IPS DF 4.7 (cell line): Measurements from ENCODE around the gene SLC9A5.

ENCODE experiments used
- DNase-seq: peaks from one replicate; pipeline ENCODE4 v3.0.0-alpha.2; 2013; ENCODE audit warnings: low spot score; ENCODE audit errors: extremely low read depth

The SLC9A5 gene, protein sequence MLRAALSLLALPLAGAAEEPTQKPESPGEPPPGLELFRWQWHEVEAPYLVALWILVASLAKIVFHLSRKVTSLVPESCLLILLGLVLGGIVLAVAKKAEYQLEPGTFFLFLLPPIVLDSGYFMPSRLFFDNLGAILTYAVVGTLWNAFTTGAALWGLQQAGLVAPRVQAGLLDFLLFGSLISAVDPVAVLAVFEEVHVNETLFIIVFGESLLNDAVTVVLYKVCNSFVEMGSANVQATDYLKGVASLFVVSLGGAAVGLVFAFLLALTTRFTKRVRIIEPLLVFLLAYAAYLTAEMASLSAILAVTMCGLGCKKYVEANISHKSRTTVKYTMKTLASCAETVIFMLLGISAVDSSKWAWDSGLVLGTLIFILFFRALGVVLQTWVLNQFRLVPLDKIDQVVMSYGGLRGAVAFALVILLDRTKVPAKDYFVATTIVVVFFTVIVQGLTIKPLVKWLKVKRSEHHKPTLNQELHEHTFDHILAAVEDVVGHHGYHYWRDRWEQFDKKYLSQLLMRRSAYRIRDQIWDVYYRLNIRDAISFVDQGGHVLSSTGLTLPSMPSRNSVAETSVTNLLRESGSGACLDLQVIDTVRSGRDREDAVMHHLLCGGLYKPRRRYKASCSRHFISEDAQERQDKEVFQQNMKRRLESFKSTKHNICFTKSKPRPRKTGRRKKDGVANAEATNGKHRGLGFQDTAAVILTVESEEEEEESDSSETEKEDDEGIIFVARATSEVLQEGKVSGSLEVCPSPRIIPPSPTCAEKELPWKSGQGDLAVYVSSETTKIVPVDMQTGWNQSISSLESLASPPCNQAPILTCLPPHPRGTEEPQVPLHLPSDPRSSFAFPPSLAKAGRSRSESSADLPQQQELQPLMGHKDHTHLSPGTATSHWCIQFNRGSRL

DNA sequence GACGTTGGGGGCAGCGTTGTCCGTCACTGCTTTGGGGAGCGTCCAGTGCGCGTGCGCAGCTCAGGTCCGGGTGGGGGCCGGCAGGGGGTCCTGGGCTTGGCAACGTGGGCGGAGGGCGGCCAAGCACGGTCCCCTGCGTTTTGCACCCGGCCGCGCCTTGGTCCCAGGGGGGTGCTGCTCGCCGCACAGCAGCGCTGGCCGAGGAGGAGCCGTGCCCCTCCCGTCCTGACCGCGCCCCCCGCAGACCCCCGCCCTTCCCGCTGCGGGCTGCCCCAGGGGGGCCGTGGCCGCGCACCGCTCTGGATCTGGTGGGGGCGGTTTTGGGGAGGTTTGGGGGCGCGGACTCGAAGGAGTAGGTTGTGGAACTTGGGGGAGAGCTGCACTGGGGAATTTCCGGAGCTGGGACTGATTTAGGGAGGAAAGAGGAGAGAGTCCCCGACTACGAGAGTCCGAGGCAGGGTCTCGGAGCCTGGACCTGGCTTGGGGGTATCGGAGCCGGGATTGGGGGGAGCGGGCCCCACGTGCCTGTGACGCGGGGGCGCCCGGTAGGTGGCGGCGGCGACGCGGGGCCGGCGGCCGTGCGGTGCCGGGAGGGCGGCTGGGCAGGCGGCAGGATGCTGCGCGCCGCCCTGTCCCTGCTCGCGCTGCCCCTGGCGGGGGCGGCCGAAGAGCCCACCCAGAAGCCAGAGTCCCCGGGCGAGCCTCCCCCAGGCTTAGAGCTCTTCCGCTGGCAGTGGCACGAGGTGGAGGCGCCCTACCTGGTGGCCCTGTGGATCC is at the start of gene SLC9A5:
Gene SLC9A5 (plus strand): TSS at position 579 of the 777 bp plus-strand sequence. CDS start 36 bp downstream, at position 615.
- DNase-seq = no peak

DNA sequence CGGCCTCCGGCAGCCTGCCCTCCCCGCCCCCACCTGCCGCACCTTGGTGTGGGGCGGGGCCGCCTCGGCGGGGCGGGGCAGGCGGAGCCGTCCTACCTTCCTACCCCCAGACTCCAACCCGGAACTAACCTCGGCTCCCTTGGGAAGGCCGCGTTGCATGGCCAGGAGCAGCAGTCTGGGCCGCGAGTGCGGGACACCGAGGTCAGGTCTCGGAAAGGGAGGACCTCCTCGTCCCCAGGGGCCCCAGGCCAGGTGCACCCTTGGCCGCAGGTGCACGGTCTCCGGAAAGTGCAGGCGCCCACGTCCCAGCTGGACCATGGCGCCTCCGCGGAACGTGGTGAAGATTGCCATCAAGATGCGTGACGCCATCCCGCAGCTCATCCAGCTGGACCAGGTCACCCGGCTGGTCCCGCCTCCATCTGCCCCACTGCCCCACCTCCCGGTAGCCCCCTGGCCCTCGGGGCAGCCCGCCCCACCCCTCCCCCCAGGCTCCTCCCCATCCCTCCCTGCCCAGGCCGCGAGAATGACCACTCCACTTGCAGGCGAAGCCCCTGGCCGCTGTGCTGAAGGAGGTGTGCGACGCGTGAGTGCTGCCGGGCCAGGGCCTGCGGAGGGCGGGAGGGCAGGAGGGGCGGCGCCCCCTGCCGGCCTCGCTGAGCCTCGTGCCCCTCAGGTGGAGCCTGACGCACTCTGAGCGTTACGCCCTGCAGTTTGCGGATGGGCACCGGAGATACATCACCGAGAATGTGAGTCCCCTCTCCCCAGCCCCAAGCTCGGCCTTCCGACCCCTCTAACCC is 49.6 kb upstream of the SLC9A5 start, which contains the start of gene ELMO3:
Gene ELMO3 (plus strand): TSS at position 121 of the 797 bp plus-strand sequence. CDS start 196 bp downstream, at position 317.
- no peak for DNase-seq

- DNase-seq = no peak
These were observed 49.0 kb upstream of the SLC9A5 start for GRCh38 chr16:67199808-67200198.

DNA sequence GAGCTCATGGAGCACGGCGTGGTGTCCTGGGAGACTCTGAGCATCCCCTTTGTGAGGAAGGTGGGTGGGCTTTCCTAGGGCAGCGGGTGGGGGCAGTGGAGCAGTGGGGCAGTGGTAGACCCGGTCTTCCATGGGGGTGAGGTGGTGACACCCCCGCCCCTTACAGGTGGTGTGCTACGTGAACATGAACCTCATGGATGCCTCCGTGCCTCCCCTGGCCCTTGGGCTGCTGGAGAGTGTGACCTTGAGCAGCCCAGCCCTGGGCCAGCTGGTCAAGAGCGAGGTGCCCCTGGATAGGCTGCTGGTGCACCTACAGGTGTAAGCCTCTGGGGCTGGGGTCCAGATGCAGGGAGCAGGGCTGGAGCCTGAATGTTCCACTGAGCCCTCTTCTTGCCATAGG is 48.3 kb upstream of the SLC9A5 start:
- DNase-seq = no peak

DNA sequence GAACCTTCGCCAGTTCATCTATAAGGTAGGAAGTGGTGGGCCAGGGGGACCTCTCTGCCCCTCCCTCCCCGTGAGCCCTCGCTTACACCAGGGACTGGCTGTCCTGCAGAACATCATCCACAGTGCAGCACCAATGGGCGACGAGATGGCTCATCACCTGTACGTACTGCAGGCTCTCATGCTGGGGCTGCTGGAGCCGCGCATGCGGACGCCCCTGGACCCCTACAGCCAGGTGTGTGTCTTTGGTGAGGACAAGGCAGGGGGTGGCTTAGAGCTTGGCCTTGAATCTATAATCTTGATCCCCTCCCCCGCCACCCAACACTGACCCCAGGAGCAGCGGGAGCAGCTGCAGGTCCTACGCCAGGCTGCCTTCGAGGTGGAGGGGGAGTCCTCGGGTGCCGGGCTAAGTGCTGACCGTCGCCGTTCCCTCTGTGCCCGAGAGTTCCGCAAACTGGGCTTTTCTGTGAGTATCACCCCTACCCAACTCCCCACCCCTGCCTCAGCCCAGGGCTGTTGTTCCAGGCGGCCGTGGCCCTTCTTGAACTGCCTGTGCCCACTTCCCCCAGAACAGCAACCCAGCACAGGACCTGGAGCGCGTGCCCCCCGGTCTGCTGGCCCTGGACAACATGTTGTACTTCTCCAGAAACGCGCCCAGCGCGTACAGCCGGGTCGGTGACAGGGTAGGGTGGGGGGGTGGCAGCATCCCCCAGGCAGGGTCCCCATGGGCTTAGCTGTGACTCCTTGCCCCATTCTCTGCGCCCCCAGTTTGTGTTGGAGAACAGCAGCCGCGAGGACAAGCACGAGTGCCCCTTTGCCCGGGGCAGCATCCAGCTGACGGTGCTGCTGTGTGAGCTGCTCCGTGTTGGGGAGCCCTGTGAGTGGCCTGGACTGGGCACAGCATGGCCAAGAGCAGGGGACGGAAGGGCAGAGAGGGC is 47.1 kb upstream of the SLC9A5 start:
- no peak for DNase-seq

GRCh38 chr16:67202426-67202825 is 46.4 kb upstream of the SLC9A5 start:
- DNase-seq = no peak

DNA sequence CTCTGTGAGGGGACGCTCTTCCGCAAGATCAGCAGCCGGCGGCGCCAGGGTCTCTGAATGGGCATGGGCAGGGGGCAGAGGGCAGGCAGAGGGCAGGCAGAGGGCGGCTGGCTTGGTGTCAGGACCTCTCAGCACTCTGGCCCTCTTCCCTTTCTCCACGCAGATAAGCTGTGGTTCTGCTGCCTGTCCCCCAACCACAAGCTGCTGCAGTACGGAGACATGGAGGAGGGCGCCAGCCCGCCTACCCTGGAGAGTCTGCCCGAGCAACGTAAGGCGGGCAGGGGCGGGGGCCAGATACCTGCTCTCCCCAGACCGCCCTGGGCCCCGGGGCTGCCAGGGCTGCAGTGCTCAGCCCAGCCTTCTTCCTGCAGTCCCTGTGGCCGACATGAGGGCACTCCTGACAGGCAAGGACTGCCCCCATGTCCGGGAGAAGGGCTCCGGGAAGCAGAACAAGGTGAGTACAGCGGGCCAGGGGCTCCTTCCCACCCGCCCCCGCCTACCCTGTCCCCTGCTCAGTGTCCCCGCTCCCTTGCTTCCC is 45.8 kb upstream of the SLC9A5 start:
- no peak for DNase-seq

- DNase-seq = no peak
These were observed 44.7 kb upstream of the SLC9A5 start for GRCh38 chr16:67204076-67204475.

- DNase-seq = no peak
These were observed 42.5 kb upstream of the SLC9A5 start for GRCh38 chr16:67206129-67206837.

DNA sequence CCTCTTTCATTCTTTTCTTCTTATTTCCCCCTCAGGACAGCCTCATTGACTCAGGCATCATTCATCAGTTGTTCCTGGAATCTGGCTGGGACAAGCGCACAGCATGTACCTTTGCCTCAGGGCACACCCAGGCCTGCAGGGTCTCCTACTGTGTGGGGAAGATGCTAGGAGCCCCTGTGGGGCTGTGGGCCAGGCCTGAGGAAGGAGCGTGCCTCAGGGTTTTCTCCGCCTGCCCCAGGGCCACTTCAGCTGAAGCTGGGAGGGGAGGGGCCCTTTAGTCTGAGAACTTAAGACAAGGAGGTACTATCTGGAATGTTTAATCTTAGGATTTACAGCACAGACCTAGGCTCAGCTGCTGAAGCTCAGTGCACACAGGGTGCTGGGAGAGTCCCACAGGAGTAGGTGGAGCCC is 41.9 kb upstream of the SLC9A5 start:
- no peak for DNase-seq

DNA sequence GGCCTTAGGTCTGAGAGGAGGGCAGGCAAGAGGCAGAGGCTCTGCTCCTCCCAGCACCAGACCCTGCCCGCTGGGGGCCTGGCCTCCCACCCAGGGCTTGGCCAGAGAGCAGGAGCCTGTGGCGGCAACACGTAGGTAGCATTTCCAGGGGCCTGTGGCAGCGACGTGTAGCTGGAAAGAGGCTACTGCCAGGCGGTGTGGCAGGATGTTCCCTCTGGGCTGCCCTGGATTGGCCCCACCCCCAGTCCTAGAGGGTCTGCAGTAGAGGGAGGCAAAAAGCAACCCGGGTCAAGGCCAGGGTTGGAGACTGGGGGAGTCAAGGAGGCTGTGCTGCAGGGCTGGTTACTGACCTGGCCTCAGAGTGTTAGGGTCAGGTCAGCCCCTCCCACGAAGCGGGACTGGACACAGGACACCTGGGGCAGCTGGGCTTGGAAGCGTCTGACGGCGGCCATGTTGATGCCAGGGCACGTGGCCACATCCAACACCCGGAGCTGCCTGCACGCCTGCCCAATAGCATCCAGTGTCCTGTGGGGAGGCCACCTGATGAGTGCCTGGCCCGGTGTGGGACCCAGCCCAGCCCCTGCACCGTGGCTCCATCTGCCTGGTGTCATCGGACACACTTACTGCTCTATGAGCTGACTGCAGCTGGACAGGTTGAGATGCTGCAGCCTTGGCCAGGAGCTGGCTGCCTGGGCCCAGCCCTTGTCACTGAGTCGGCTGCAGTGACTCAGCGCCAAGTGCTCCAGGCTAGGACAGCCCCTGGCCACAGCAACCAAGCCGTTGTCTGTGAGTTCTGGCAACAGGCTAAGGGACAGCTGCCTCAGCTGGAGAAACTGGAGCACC is 41.3 kb upstream of the SLC9A5 start:
- no peak for DNase-seq

GRCh38 chr16:67208154-67208896 is 40.5 kb upstream of the SLC9A5 start:
- no peak for DNase-seq

- DNase-seq = no peak
These were observed 39.2 kb upstream of the SLC9A5 start for GRCh38 chr16:67209565-67209964.

DNA sequence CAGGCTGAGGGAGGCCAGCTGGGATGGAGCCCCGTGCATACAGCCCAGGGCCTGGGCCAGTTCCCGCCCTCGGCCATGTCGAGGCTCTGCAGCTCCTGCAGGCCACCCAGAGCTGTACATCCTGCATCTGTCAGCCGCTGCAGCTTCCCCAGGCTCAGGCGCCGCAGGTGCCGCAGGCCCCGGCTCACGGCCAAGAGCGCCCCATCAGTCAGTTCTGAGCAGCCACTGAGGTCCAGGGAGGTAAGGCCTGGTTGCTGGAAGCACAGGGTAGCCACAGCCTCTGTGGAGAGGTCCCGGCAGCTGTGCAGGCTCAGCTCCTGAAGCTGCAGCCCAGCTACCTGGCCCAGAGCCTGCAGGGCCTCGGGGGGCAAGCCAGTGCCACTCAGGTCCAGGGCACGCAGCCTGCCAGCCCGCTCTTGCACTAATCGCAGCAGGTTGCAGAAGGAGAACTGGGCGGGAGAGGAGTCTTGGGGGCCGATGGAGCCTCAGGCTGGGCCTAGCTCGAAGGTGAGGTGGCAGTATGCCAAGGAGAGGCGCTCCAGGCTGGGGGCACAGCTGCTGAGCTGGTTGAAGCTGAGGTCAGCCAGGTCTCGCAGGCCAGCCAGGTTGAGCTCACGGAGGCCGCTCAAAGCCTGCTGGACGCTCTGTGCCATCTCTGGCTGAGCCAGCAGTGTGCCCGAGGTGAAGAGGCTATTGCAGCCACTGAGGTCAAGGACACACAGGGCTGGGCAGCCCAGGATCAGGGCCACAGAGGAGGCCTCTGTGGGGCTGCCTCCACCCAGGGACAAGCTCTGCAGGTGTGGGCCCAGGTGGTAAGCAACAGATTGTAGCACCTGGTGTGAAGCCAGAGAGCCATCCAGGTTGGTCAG is 38.5 kb upstream of the SLC9A5 start:
- no peak for DNase-seq

- no peak for DNase-seq
These were observed 37.1 kb upstream of the SLC9A5 start for GRCh38 chr16:67211674-67212073.

DNA sequence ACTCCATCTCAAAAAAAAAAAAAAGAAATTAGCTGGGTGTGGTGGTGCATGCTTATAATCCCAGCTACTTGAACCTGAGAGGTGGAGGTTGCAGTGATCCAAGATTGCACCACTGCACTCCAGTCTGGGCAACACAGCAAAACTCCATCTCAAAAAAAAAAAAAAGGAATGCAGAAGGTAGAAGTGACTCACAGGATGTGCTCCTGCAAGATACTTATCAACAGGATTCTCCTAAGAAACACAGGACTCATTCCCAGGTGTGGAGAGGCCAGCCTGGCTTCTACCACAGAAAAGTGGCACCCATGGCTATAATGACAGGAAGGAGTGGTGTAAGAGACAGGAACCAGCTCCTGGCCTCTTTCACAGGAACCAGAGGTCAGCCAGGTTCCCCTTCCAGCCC is 36.0 kb upstream of the SLC9A5 start:
- DNase-seq = no peak
